Neural cell (in vitro differentiated cells): Measurements from ENCODE around the gene ANKS1B. TPM values are rescaled to one million over a fixed set of nuclear protein-coding genes. Genes with fewer than 3 reads are reported as not detected.

ENCODE experiments used
- H2AFZ ChIP-seq: fragments of 200-600, 300-800 bp; sonication (generic), shearing (Covaris generic); 2 replicates; pipeline ENCODE4 v1.6.0; 2014; ENCODE audit warnings: low read depth, mild to moderate bottlenecking, antibody characterized with exemption, low read length, moderate library complexity
- H3F3A ChIP-seq: fragments of 200-600 bp; shearing (Covaris generic); 2 replicates; pipeline ENCODE4 v1.6.1; 2016; ENCODE audit warnings: mild to moderate bottlenecking, moderate library complexity, mixed read lengths, antibody characterized with exemption, low read length; ENCODE audit not compliant: insufficient read depth, poor library complexity, severe bottlenecking
- H3K27ac ChIP-seq: fragments of 200-600, 300-800 bp; sonication (generic), shearing (Covaris generic); 2 replicates; pipeline ENCODE4 v1.5.1; 2014; ENCODE audit warnings: mild to moderate bottlenecking, low read length, moderate library complexity
- H3K27me3 ChIP-seq: fragments of 300-800, 200-600 bp; sonication (generic), shearing (Covaris generic); 2 replicates; pipeline ENCODE4 v1.6.0; 2014; ENCODE audit warnings: mild to moderate bottlenecking, low read depth, low read length, moderate library complexity; ENCODE audit not compliant: insufficient read depth
- H3K36me3 ChIP-seq: fragments of 300-800, 200-600 bp; sonication (generic), shearing (Covaris generic); 2 replicates; pipeline ENCODE4 v1.5.1; 2014; ENCODE audit warnings: mild to moderate bottlenecking, antibody characterized with exemption, low read length, moderate library complexity; ENCODE audit not compliant: insufficient read depth
- H3K4me2 ChIP-seq: fragments of 300-800, 200-600 bp; sonication (generic), shearing (Covaris generic); 2 replicates; pipeline ENCODE4 v1.6.0; 2014; ENCODE audit warnings: mild to moderate bottlenecking, low read length
- H3K4me3 ChIP-seq: fragments of 300-800, 200-600 bp; sonication (generic), shearing (Covaris generic); 2 replicates; pipeline ENCODE4 v1.5.1; 2014; ENCODE audit warnings: mild to moderate bottlenecking, low read length, moderate library complexity
- H3K79me2 ChIP-seq: fragments of 200-600 bp; shearing (Covaris generic); replicated peaks from 2 replicates; pipeline ENCODE4 v1.6.0; 2014; ENCODE audit warnings: mild to moderate bottlenecking, low read length, moderate library complexity; ENCODE audit not compliant: insufficient read depth
- H3K9ac ChIP-seq: fragments of 300-800, 200-600 bp; sonication (generic), shearing (Covaris generic); 2 replicates; pipeline ENCODE4 v1.6.1; 2016; ENCODE audit warnings: mild to moderate bottlenecking, low read length, mixed read lengths
- H3K9me2 ChIP-seq: fragments of 200-600 bp; shearing (Covaris generic); 2 replicates; pipeline ENCODE4 v1.6.1; 2016; ENCODE audit warnings: mild to moderate bottlenecking, low read length, mixed read lengths; ENCODE audit not compliant: insufficient read depth
- H3K9me3 ChIP-seq: fragments of 200-600, 300-800 bp; sonication (generic), shearing (Covaris generic); 2 replicates; pipeline ENCODE4 v1.6.1; 2016; ENCODE audit warnings: mild to moderate bottlenecking, mixed run types, low read length, moderate library complexity, mixed read lengths
- H4K20me1 ChIP-seq: fragments of 200-600 bp; shearing (Covaris generic); 2 replicates; pipeline ENCODE4 v1.6.1; 2016; ENCODE audit warnings: mild to moderate bottlenecking, mixed run types; ENCODE audit not compliant: insufficient read depth
- EP300 ChIP-seq: fragments of 450-650 bp; conservative IDR thresholded peaks from 2 replicates; pipeline ENCODE4 v1.6.1; 2014; ENCODE audit warnings: antibody characterized with exemption, mild to moderate bottlenecking, moderate library complexity; ENCODE audit not compliant: poor library complexity, severe bottlenecking
- EZH2 ChIP-seq: fragments of 200-600, 300-800 bp; shearing (Covaris generic), sonication (generic); IDR thresholded peaks from 2 replicates; pipeline ENCODE4 v1.6.1; 2014; ENCODE audit warnings: antibody characterized with exemption, low read length, borderline replicate concordance, mild to moderate bottlenecking; ENCODE audit not compliant: insufficient read depth, poor library complexity, severe bottlenecking
- MXI1 ChIP-seq: fragments of 450-650 bp; conservative IDR thresholded peaks from 2 replicates; pipeline ENCODE4 v1.6.1; 2014; ENCODE audit warnings: antibody characterized with exemption, mild to moderate bottlenecking; ENCODE audit not compliant: poor library complexity, severe bottlenecking
- POLR2AphosphoS5 ChIP-seq: IDR thresholded peaks from 2 replicates; pipeline ENCODE4 v1.6.1; 2012
- RAD21 ChIP-seq: fragments of 450-650 bp; conservative IDR thresholded peaks from 2 replicates; pipeline ENCODE4 v1.6.1; 2014; ENCODE audit warnings: antibody characterized with exemption, mild to moderate bottlenecking, moderate library complexity
- SMC3 ChIP-seq: fragments of 450-650 bp; conservative IDR thresholded peaks from 2 replicates; pipeline ENCODE4 v1.6.1; 2014; ENCODE audit warnings: antibody characterized with exemption, mild to moderate bottlenecking, moderate library complexity; ENCODE audit not compliant: poor library complexity
- TAF1 ChIP-seq: IDR thresholded peaks from 2 replicates; pipeline ENCODE4 v1.6.1; 2012; ENCODE audit warnings: low read depth
- polyA plus RNA-seq: library from polyadenylated mRNA; depleted of rRNA; stranded (reverse); fragments of >200 nt; gene quantifications from 2 replicates; pipeline ENCODE4 v1.2.3, GENCODE V29; 2014
- TF ChIP-seq, protein P1 (sequence below): IDR thresholded peaks from 2 replicates; pipeline ENCODE4 v1.6.1; 2012; ENCODE audit warnings: borderline replicate concordance
- TF ChIP-seq, protein P2 (sequence below): fragments of 450-650 bp; IDR thresholded peaks from 2 replicates; pipeline ENCODE4 v1.5.1; 2014; ENCODE audit warnings: antibody characterized with exemption, mild to moderate bottlenecking, moderate library complexity; ENCODE audit not compliant: poor library complexity, severe bottlenecking

ANKS1B gene
- polyA plus RNA-seq, 1 donor from 2014 or later: 65.6 TPM

GRCh38 chr12:99493197-99493596 is 491.5 kb downstream of the ANKS1B start:
- Histone ChIP-seq H3K9me2 (no peaks in the 10 kb centered on the region), H3K4me2 (no peak overlapping the region), H4K20me1 (no peaks in the 10 kb centered on the region), H3K36me3 (no peaks in the 10 kb centered on the region), H3K27me3 (no peaks in the 10 kb centered on the region), H3K79me2 (no peaks in the 10 kb centered on the region), H3F3A (no peaks in the 10 kb centered on the region), H3K9me3 (no peaks in the 10 kb centered on the region), H2AFZ (no peak overlapping the region), H3K27ac (no peak overlapping the region), H3K4me3 (no peak overlapping the region), H3K9ac (no peak overlapping the region)
- TF ChIP-seq EP300 (no peak), RAD21 (no peak), SMC3 (no peak), EZH2 (no peak), MXI1 (no peak), TAF1 (no peak), POLR2AphosphoS5 (no peak)
- TF ChIP-seq, protein P1, sequence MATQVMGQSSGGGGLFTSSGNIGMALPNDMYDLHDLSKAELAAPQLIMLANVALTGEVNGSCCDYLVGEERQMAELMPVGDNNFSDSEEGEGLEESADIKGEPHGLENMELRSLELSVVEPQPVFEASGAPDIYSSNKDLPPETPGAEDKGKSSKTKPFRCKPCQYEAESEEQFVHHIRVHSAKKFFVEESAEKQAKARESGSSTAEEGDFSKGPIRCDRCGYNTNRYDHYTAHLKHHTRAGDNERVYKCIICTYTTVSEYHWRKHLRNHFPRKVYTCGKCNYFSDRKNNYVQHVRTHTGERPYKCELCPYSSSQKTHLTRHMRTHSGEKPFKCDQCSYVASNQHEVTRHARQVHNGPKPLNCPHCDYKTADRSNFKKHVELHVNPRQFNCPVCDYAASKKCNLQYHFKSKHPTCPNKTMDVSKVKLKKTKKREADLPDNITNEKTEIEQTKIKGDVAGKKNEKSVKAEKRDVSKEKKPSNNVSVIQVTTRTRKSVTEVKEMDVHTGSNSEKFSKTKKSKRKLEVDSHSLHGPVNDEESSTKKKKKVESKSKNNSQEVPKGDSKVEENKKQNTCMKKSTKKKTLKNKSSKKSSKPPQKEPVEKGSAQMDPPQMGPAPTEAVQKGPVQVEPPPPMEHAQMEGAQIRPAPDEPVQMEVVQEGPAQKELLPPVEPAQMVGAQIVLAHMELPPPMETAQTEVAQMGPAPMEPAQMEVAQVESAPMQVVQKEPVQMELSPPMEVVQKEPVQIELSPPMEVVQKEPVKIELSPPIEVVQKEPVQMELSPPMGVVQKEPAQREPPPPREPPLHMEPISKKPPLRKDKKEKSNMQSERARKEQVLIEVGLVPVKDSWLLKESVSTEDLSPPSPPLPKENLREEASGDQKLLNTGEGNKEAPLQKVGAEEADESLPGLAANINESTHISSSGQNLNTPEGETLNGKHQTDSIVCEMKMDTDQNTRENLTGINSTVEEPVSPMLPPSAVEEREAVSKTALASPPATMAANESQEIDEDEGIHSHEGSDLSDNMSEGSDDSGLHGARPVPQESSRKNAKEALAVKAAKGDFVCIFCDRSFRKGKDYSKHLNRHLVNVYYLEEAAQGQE: no peak
- TF ChIP-seq, protein P2, sequence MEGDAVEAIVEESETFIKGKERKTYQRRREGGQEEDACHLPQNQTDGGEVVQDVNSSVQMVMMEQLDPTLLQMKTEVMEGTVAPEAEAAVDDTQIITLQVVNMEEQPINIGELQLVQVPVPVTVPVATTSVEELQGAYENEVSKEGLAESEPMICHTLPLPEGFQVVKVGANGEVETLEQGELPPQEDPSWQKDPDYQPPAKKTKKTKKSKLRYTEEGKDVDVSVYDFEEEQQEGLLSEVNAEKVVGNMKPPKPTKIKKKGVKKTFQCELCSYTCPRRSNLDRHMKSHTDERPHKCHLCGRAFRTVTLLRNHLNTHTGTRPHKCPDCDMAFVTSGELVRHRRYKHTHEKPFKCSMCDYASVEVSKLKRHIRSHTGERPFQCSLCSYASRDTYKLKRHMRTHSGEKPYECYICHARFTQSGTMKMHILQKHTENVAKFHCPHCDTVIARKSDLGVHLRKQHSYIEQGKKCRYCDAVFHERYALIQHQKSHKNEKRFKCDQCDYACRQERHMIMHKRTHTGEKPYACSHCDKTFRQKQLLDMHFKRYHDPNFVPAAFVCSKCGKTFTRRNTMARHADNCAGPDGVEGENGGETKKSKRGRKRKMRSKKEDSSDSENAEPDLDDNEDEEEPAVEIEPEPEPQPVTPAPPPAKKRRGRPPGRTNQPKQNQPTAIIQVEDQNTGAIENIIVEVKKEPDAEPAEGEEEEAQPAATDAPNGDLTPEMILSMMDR: no peak

DNA sequence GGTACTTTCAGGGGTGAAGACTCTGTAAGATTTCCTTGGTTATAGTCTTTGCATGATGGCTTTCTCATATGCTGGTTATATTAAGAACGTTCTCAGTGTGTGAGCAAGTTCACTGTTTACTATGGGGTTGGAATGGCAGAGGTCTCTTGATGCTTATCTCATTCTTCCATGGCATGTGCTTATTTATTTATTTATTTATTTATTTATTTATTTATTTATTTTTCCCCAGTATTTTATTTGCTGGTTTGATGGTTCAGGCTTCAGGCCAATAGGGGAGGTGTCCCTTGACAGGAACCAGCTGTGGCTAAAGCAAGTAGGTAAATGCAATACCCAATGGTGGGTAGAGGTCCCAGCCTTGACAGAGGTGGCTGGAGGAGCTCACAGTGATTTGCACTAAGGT is 498.5 kb downstream of the ANKS1B start:
- H3K79me2 ChIP-seq: no peaks in the 10 kb centered on the region
- no peaks in the 10 kb centered on the region for H3K27me3 ChIP-seq
- peaks cover 4% of the 10 kb centered on the region for H3K9me3 ChIP-seq
- no peak for TF ChIP-seq EZH2
- no peak for TF ChIP-seq TAF1
- no peak for TF ChIP-seq SMC3
- TF ChIP-seq, protein P2: no peak
- TF ChIP-seq POLR2AphosphoS5: no peak
- no peak for TF ChIP-seq MXI1
- no peak for TF ChIP-seq EP300
- TF ChIP-seq, protein P1: no peak
- no peak for TF ChIP-seq RAD21
- H3K9ac ChIP-seq: no peak overlapping the region
- H3K4me3 ChIP-seq: no peak overlapping the region
- no peaks in the 10 kb centered on the region for H3K9me2 ChIP-seq
- H3K27ac ChIP-seq: no peak overlapping the region
- H4K20me1 ChIP-seq: no peaks in the 10 kb centered on the region
- no peaks in the 10 kb centered on the region for H3F3A ChIP-seq
- no peaks in the 10 kb centered on the region for H3K36me3 ChIP-seq
- H2AFZ ChIP-seq: no peak overlapping the region
- no peak overlapping the region for H3K4me2 ChIP-seq
